ENCODE results near the gene ISCU.

The ISCU gene

GRCh38 chr12:108614041-108614440, 51.6 kb downstream of the ISCU start:
- peaks cover 7% of the 10 kb centered on the region; the same call in 1 of the 2 replicates for H3K9me3 ChIP-seq (ENCODE audit: insufficient read depth, low read length)
- TF ChIP-seq EZH2phosphoT487 (conservative IDR thresholded peaks at IDR 0.05; ENCODE audit: low read length), result no peak
- TF ChIP-seq, protein P1, sequence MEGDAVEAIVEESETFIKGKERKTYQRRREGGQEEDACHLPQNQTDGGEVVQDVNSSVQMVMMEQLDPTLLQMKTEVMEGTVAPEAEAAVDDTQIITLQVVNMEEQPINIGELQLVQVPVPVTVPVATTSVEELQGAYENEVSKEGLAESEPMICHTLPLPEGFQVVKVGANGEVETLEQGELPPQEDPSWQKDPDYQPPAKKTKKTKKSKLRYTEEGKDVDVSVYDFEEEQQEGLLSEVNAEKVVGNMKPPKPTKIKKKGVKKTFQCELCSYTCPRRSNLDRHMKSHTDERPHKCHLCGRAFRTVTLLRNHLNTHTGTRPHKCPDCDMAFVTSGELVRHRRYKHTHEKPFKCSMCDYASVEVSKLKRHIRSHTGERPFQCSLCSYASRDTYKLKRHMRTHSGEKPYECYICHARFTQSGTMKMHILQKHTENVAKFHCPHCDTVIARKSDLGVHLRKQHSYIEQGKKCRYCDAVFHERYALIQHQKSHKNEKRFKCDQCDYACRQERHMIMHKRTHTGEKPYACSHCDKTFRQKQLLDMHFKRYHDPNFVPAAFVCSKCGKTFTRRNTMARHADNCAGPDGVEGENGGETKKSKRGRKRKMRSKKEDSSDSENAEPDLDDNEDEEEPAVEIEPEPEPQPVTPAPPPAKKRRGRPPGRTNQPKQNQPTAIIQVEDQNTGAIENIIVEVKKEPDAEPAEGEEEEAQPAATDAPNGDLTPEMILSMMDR (IDR thresholded peaks at IDR 0.05; ENCODE audit: insufficient read depth, low read length, poor library complexity, severe bottlenecking), result no peak
- H3K27ac ChIP-seq (ENCODE audit: low read depth, low read length), result no peak overlapping the region

GRCh38 chr12:108614639-108615038, 52.2 kb downstream of the ISCU start:
- no peak overlapping the region for H3K27ac ChIP-seq (ENCODE audit: low read depth, low read length)
- no peaks in the 10 kb centered on the region for H3K27me3 ChIP-seq (ENCODE audit: low read length)

More at GRCh38 chr12:108614041-108614440, 51.6 kb downstream of the ISCU start:
- H3F3A ChIP-seq (ENCODE audit: insufficient read depth), result no peaks in the 10 kb centered on the region
- no peak overlapping the region for H3K4me2 ChIP-seq (ENCODE audit: low read depth, low read length, poor library complexity, severe bottlenecking)
- H3K4me3 ChIP-seq (ENCODE audit: insufficient read depth, low read length, poor library complexity, severe bottlenecking), result no peak overlapping the region
- H3K36me3 ChIP-seq (ENCODE audit: low read length), result no peaks in the 10 kb centered on the region
- H3K9me2 ChIP-seq (replicated peaks; ENCODE audit: insufficient read depth, low read length), result no peaks in the 10 kb centered on the region
- H3K9ac ChIP-seq (ENCODE audit: low read length), result no peak overlapping the region
- H2AFZ ChIP-seq (ENCODE audit: low read depth, low read length, severe bottlenecking), result no peak overlapping the region
- no peaks in the 10 kb centered on the region for H3K27me3 ChIP-seq (ENCODE audit: low read length)
- H3K79me2 ChIP-seq (ENCODE audit: insufficient read depth, low read length), result no peaks in the 10 kb centered on the region
- H4K20me1 ChIP-seq (ENCODE audit: low read depth, low read length), result no peaks in the 10 kb centered on the region

DNA sequence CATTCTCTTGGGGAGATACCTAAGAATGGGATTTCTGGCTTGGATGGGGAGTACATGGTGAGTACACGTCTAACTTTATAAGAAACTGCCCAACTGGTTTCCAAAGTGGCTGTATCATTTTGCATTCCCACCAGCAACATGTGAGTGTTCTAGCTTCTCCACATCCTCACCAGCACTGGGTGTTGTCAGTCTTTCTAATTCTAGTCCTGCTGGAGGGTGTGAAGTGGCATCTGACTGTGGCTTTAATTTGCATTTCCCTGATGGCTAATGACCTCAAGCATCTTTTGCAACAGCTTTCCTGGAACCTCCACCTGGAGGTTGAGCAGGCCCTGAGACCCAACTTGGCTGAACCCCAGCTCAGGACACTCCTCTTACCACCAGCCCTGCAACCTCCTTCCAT, 53.5 kb downstream of the ISCU start:
- Histone ChIP-seq H3K79me2 (ENCODE audit: insufficient read depth, low read length) (no peaks in the 10 kb centered on the region), H3K27ac (ENCODE audit: low read depth, low read length) (no peak overlapping the region), H3K27me3 (ENCODE audit: low read length) (no peaks in the 10 kb centered on the region), H3K4me2 (ENCODE audit: low read depth, low read length, poor library complexity, severe bottlenecking) (no peak overlapping the region), H3K4me3 (ENCODE audit: insufficient read depth, low read length, poor library complexity, severe bottlenecking) (no peak overlapping the region), H3K9me2 (replicated peaks; ENCODE audit: insufficient read depth, low read length) (no peaks in the 10 kb centered on the region), H3K36me3 (ENCODE audit: low read length) (no peaks in the 10 kb centered on the region), H4K20me1 (ENCODE audit: low read depth, low read length) (no peaks in the 10 kb centered on the region), H3K9me3 (ENCODE audit: insufficient read depth, low read length) (peaks cover 7% of the 10 kb centered on the region; the same call in 1 of the 2 replicates), H3F3A (ENCODE audit: insufficient read depth) (no peaks in the 10 kb centered on the region), H2AFZ (ENCODE audit: low read depth, low read length, severe bottlenecking) (no peak overlapping the region), H3K9ac (ENCODE audit: low read length) (no peak overlapping the region)
- TF ChIP-seq, protein P1 (IDR thresholded peaks at IDR 0.05; ENCODE audit: insufficient read depth, low read length, poor library complexity, severe bottlenecking), result no peak
- no peak for TF ChIP-seq EZH2phosphoT487 (conservative IDR thresholded peaks at IDR 0.05; ENCODE audit: low read length)

More at GRCh38 chr12:108614639-108615038, 52.2 kb downstream of the ISCU start:
- Histone ChIP-seq H2AFZ (ENCODE audit: low read depth, low read length, severe bottlenecking) (no peak overlapping the region), H3K4me3 (ENCODE audit: insufficient read depth, low read length, poor library complexity, severe bottlenecking) (no peak overlapping the region), H3K79me2 (ENCODE audit: insufficient read depth, low read length) (no peaks in the 10 kb centered on the region), H3K4me2 (ENCODE audit: low read depth, low read length, poor library complexity, severe bottlenecking) (no peak overlapping the region), H3K9me2 (replicated peaks; ENCODE audit: insufficient read depth, low read length) (no peaks in the 10 kb centered on the region), H3K9me3 (ENCODE audit: insufficient read depth, low read length) (peaks cover 7% of the 10 kb centered on the region; the same call in 1 of the 2 replicates), H3K36me3 (ENCODE audit: low read length) (no peaks in the 10 kb centered on the region), H4K20me1 (ENCODE audit: low read depth, low read length) (no peaks in the 10 kb centered on the region), H3K9ac (ENCODE audit: low read length) (no peak overlapping the region), H3F3A (ENCODE audit: insufficient read depth) (no peaks in the 10 kb centered on the region)
- TF ChIP-seq, protein P1 (IDR thresholded peaks at IDR 0.05; ENCODE audit: insufficient read depth, low read length, poor library complexity, severe bottlenecking), result no peak
- TF ChIP-seq EZH2phosphoT487 (conservative IDR thresholded peaks at IDR 0.05; ENCODE audit: low read length), result no peak
